Skin epidermis (tissue), 12 donors: ENCODE results near the gene ABCB6.
"Not testable (repeated sequence)": the region's sequence is repeated elsewhere in the genome, so short reads cannot be mapped to it uniquely, and the experiment has no call there.

Experiments
- H3K27ac ChIP-seq, 21 experiments: fragments of 200-600 bp; sonication (generic) in 11 of 21; one replicate each; pipeline ENCODE4 v1.5.0; 2020; ENCODE audit warnings: mild to moderate bottlenecking in 3 of 21, inconsistent platforms in 2 of 21, moderate library complexity in 2 of 21
- H3K4me3 ChIP-seq, 7 experiments: fragments of 200-600 bp; sonication (generic) in 2 of 7; one replicate each; pipeline ENCODE4 v1.5.0; 2020; ENCODE audit warnings: inconsistent platforms in 2 of 7, mild to moderate bottlenecking in 2 of 7, moderate library complexity in 1 of 7

Gene ABCB6

DNA sequence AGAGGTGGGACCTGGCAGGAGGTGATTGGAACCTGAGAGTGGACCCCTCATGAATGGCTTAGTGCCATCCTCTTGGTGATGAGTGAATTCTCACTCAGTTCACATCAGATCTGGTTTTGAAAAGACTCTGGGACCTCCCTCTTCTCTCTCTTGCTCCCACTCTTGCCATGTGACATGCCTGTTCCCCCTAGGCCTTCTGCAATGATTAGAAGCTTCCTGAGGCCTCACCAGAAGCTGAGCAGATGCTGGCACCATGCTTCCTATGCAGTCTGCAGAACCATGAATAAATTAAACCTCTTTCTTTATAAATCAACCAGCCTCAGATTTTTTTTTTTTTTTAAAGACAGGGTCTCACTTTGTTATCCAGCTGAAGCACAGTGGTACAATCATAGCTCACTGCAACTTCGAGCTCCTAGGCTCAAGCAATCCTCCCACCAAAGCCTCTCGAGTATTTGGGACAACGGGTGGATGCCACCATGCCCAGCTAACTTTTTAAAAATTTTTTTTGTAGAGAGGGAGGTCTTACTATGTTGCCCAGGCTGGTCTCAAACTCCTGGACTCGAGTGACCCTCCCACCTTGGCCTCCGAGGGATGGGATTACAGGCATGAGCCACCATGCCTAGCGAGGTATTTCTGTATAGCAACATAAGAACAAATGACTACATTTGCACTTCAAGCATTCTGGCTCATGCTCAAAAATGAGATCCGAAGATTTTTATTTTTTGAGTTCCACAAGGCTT is 14.2 kb downstream of the ABCB6 start:
- no peak overlapping the region for H3K27ac ChIP-seq
- no peak overlapping the region for H3K4me3 ChIP-seq

DNA sequence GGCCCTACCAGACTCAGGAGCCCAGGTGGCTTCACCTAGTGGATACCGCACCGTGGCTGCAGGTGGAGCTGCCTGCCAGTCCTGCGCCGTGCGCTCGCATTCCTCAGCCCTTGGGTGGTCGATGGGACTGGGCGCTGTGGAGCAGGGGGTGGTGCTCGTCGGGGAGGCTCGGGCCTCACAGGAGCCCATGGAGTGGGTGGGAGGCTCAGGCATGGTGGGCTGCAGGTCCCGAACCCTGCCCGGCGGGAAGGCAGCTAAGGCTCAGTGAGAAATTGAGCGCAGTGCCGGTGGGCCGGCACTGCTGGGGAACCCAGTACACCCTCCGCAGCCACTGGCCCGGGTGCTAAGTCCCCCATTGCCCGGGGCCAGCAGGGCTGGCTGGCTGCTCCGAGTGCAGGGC is 17.4 kb downstream of the ABCB6 start:
- H3K27ac ChIP-seq, H3K4me3 ChIP-seq: not testable (repeated sequence)

- H3K4me3 ChIP-seq, H3K27ac ChIP-seq: not testable (repeated sequence)
Observed at GRCh38 chr2:219200502-219201326, 18.0 kb downstream of the ABCB6 start.

GRCh38 chr2:219199470-219200211 is 19.1 kb downstream of the ABCB6 start:
- Histone ChIP-seq H3K27ac (no peak overlapping the region), H3K4me3 (no peak overlapping the region)

DNA sequence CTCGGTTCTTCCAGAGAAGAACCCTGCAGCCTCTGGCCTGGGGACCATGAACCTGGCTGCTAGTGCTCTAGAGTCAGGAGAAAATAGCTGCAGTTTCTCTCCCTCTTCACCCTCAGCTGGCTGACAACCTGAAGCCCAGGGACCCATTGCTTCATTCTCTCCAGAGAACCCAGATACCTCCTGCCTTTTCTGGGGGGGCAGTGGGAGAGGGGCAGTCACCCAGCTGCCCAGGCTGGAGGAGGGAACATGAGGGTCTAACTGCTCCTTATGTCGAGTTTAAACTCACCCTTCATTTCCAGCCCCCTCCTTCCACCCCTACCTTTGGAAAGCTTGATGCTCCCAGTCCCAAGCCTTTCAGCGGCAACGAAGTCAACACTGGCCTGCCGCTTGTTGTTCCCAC is 19.8 kb downstream of the ABCB6 start:
- H3K27ac ChIP-seq: no peak overlapping the region
- no peak overlapping the region for H3K4me3 ChIP-seq

- Histone ChIP-seq H3K4me3 (no peak overlapping the region), H3K27ac (no peak overlapping the region)
Observed at GRCh38 chr2:219197388-219197787, 21.4 kb downstream of the ABCB6 start.

DNA sequence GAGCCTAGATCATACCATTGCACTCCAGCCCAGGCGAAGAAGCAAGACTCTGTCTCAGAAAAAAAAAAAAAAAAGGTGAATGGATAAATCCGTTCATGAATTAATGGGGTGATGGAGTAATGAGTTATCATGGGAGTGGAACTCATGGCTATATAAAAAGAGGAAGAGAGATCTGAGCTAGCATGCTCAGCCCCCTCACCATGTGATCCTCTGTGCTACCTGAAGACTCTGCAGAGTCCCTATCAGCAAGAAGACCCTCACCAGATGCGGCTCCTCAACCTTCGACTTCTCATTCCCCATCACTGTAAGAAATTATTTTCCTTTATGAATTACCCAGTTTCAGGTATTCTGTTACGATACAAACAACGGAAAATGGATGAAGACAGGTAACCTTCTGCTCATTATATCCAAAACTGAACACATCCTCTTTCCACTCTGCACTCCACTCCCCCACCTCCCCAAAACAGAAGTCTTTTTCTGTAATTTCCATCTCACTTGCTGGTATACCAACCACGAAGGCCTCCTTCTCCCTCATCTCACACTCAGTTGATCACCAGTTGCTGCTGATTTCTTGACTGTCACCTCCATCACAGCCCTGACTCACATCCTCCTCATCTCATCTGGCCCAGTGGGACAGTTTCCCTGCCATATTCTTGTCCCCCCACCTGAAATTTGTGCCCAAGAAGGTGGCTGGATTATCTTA is 31.9 kb downstream of the ABCB6 start:
- H3K27ac ChIP-seq: no peak overlapping the region

GRCh38 chr2:219184121-219184520 is 34.6 kb downstream of the ABCB6 start:
- no peak overlapping the region for H3K27ac ChIP-seq
- no peak overlapping the region for H3K4me3 ChIP-seq

More for the DNA sequence above, 31.9 kb downstream of the ABCB6 start:
- H3K4me3 ChIP-seq: no peak overlapping the region

DNA sequence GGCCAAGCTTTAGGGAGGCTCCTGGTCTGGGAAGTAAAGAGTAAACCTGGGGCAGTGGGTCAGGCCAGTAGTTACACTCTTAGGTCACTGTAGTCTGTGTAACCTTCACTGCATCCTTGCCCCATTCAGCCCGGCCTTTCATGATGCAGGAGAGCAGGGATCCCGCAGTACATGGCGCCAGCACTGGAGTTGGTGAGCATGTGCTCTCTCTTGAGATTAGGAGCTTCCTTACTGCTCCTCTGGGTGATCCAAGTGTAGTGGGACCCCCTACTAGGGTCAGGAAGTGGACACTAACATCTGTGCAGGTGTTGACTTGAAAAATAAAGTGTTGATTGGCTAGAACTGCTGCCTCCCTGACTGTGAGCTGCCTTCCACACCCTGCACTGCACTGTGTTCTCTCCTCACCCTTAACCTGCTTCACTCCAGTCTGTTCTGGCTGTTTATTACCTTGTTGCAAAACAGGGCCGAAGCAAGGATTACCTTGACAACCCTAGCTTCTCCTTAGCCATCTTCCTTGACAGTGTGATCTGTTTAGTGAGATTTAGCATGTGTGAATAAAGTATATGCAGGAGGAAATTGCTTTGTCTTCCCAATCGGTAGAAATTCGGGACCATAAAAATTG is 35.5 kb downstream of the ABCB6 start:
- Histone ChIP-seq H3K4me3 (no peak overlapping the region), H3K27ac (no peak overlapping the region)

DNA sequence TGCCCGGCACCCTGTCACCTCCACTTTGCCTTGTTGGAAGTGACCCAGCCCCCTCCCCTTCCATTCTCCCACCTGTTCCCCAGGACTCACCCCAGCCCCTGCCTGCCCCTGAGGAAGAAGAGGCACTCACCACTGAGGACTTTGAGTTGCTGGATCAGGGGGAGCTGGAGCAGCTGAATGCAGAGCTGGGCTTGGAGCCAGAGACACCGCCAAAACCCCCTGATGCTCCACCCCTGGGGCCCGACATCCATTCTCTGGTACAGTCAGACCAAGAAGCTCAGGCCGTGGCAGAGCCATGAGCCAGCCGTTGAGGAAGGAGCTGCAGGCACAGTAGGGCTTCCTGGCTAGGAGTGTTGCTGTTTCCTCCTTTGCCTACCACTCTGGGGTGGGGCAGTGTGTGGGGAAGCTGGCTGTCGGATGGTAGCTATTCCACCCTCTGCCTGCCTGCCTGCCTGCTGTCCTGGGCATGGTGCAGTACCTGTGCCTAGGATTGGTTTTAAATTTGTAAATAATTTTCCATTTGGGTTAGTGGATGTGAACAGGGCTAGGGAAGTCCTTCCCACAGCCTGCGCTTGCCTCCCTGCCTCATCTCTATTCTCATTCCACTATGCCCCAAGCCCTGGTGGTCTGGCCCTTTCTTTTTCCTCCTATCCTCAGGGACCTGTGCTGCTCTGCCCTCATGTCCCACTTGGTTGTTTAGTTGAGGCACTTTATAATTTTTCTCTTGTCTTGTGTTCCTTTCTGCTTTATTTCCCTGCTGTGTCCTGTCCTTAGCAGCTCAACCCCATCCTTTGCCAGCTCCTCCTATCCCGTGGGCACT is 36.2 kb downstream of the ABCB6 start:
- Histone ChIP-seq H3K4me3 (no peak overlapping the region), H3K27ac (no peak overlapping the region)

GRCh38 chr2:219181531-219181930 is 37.2 kb downstream of the ABCB6 start:
- Histone ChIP-seq H3K27ac (no peak overlapping the region), H3K4me3 (no peak overlapping the region)

GRCh38 chr2:219180961-219181360 is 37.8 kb downstream of the ABCB6 start:
- no peak overlapping the region for H3K27ac ChIP-seq
- H3K4me3 ChIP-seq: no peak overlapping the region

- Histone ChIP-seq H3K27ac (peak overlapping the region in 2 of 21 experiments; percentile 96 to 98), H3K4me3 (peak overlapping the region in 1 of 7 experiments; percentile 97)
Observed at GRCh38 chr2:219179601-219180465, 38.9 kb downstream of the ABCB6 start.

DNA sequence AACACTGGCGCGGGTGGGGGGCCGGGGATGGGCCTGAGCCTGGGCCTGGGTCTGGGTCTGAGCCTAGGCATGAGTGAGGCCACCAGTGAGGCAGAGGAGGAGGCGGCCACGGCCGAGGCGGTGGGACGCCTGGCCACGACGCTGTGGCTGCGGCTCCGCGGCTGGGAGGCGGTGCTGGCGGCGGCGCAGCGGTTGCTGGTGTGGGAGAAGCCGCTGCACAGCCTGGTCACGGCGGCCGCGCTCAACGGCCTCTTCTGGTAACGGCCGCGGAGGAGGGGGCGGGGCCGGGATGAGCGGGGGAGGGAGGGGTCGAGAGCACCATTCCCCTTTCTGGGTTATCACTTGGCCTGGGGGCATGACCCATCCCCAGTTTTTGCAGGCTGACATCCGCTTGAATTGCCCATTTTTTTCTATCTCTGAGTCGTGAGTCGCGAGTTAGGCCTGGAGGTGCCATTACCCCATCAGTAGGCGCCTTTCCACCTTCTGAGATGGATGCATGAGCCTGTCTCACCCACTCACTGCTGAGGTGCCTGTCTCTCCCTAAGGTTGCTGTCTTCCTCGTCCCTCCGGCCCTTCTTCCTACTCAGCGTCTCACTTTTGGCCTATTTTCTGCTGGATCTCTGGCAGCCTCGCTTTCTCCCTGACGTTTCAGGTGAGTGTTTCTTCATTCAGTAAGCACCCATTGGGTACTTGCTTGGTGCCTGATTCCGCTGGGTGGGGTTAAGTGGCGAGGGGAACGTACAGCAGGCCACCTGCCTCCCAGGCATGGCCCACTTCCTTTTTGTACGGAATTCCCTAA is 40.2 kb downstream of the ABCB6 start:
- peak overlapping the region; percentile 82 to 100 (median 98) for H3K27ac ChIP-seq

GRCh38 chr2:219177552-219178376 is 41.0 kb downstream of the ABCB6 start, which contains the start of gene RETREG2:
TSS of gene RETREG2 (plus strand) at chr2:219178275. CDS start at chr2:219178353, 78 bp downstream.
- peak within 1 kb of the TSS; percentile 82 to 100 (median 98) for H3K27ac ChIP-seq
- peak within 1 kb of the TSS; percentile 65 to 99 (median 96) for H3K4me3 ChIP-seq

More for the DNA sequence above, 40.2 kb downstream of the ABCB6 start:
- H3K4me3 ChIP-seq: peak overlapping the region; percentile 65 to 99 (median 96)
